DND-41 (cell line): ENCODE results near the gene KHDRBS2.

Experiments used
- ATAC-seq: fragments of 200-7000 bp; cut with Tn5 transposase; 3 replicates; pipeline ENCODE4 v1.9.1; 2021; ENCODE audit warnings: low read depth; ENCODE audit not compliant: insufficient read depth
- DNase-seq: peaks from one replicate; pipeline ENCODE4 v3.0.0-alpha.2; 2020
- H2AFZ ChIP-seq: 2 replicates; pipeline ENCODE4 v1.6.0; 2012; ENCODE audit warnings: low read depth, low read length
- H3K27ac ChIP-seq: 2 replicates; pipeline ENCODE4 v1.5.1; 2012; ENCODE audit warnings: low read length, inconsistent platforms
- H3K27me3 ChIP-seq: fragments of 200-600 bp; sonication (generic); 2 replicates; pipeline ENCODE4 v1.6.0; 2012; ENCODE audit warnings: low read length, mild to moderate bottlenecking, inconsistent platforms; ENCODE audit not compliant: insufficient read depth, poor library complexity
- H3K36me3 ChIP-seq: 2 replicates; pipeline ENCODE4 v1.5.1; 2012; ENCODE audit warnings: low read length, inconsistent platforms; ENCODE audit not compliant: insufficient read depth
- H3K4me1 ChIP-seq: 2 replicates; pipeline ENCODE4 v1.5.1; 2012; ENCODE audit warnings: mild to moderate bottlenecking, low read length; ENCODE audit not compliant: insufficient read depth
- H3K4me2 ChIP-seq: 2 replicates; pipeline ENCODE4 v1.6.0; 2012; ENCODE audit warnings: mild to moderate bottlenecking, moderate library complexity, low read length, inconsistent platforms; ENCODE audit not compliant: insufficient read depth
- H3K4me3 ChIP-seq, 2 experiments: fragments of 200-600 bp in 1 of 2; shearing (Covaris generic) in 1 of 2; 2 replicates each; pipeline ENCODE4 v1.5.1; 2012 to 2016; ENCODE audit warnings: inconsistent platforms in 2 of 2, low read length in 2 of 2, mild to moderate bottlenecking in 2 of 2, low read depth in 1 of 2, moderate library complexity in 1 of 2
- H3K79me2 ChIP-seq: 2 replicates; pipeline ENCODE4 v1.6.0; 2012; ENCODE audit warnings: low read length, inconsistent platforms; ENCODE audit not compliant: insufficient read depth
- H3K9ac ChIP-seq: 2 replicates; pipeline ENCODE4 v1.6.0; 2012; ENCODE audit warnings: low read depth, mild to moderate bottlenecking, inconsistent platforms, low read length, moderate library complexity
- H3K9me3 ChIP-seq: 2 replicates; pipeline ENCODE4 v1.5.1; 2012; ENCODE audit warnings: low read length, moderate library complexity, mild to moderate bottlenecking, inconsistent platforms; ENCODE audit not compliant: insufficient read depth, severe bottlenecking
- H4K20me1 ChIP-seq: 2 replicates; pipeline ENCODE4 v1.6.0; 2012; ENCODE audit warnings: low read length; ENCODE audit not compliant: insufficient read depth
- EZH2 ChIP-seq: IDR thresholded peaks from 3 replicates; pipeline ENCODE4 v1.6.1; 2012; ENCODE audit warnings: borderline replicate concordance, low read depth, mild to moderate bottlenecking, moderate library complexity, low read length, inconsistent platforms; ENCODE audit not compliant: severe bottlenecking
- TF ChIP-seq, protein P1 (sequence below): IDR thresholded peaks from 2 replicates; pipeline ENCODE4 v1.5.1; 2012; ENCODE audit warnings: borderline replicate concordance, low read length, moderate library complexity, mild to moderate bottlenecking; ENCODE audit not compliant: poor library complexity, severe bottlenecking; ENCODE audit errors: extremely low read depth

Gene KHDRBS2

DNA sequence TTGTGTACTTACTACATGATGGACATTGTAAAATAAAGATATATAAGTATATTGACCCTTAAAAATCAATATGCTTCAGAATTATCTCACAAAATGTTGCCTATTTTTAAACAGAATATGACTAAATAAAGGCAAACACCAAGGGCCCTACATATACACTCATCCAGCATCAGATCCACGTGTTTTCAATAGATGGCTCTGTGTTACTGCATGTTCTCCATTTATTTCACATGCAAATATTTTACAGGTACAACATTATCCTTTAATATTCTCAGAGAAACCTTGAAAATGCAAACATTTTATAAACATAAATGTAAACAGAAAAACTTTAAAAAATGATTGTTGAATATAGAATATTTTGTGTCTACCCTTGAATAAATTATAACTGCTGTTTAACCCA, 2.9 kb upstream of the KHDRBS2 start:
- H3K9ac ChIP-seq, result no peak overlapping the region
- no peak overlapping the region for H3K27ac ChIP-seq
- peaks cover 5% of the 10 kb centered on the region for H3K9me3 ChIP-seq
- TF ChIP-seq, protein P1, sequence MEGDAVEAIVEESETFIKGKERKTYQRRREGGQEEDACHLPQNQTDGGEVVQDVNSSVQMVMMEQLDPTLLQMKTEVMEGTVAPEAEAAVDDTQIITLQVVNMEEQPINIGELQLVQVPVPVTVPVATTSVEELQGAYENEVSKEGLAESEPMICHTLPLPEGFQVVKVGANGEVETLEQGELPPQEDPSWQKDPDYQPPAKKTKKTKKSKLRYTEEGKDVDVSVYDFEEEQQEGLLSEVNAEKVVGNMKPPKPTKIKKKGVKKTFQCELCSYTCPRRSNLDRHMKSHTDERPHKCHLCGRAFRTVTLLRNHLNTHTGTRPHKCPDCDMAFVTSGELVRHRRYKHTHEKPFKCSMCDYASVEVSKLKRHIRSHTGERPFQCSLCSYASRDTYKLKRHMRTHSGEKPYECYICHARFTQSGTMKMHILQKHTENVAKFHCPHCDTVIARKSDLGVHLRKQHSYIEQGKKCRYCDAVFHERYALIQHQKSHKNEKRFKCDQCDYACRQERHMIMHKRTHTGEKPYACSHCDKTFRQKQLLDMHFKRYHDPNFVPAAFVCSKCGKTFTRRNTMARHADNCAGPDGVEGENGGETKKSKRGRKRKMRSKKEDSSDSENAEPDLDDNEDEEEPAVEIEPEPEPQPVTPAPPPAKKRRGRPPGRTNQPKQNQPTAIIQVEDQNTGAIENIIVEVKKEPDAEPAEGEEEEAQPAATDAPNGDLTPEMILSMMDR, result no peak
- no peak for TF ChIP-seq EZH2
- no peak for ATAC-seq
- no peak overlapping the region for H3K4me3 ChIP-seq
- H4K20me1 ChIP-seq, result no peaks in the 10 kb centered on the region
- no peaks in the 10 kb centered on the region for H3K36me3 ChIP-seq
- no peak overlapping the region for H2AFZ ChIP-seq
- H3K79me2 ChIP-seq, result no peaks in the 10 kb centered on the region
- no peak overlapping the region for H3K4me2 ChIP-seq
- H3K4me1 ChIP-seq, result no peaks in the 10 kb centered on the region
- H3K27me3 ChIP-seq, result no peaks in the 10 kb centered on the region
- no peak for DNase-seq

DNA sequence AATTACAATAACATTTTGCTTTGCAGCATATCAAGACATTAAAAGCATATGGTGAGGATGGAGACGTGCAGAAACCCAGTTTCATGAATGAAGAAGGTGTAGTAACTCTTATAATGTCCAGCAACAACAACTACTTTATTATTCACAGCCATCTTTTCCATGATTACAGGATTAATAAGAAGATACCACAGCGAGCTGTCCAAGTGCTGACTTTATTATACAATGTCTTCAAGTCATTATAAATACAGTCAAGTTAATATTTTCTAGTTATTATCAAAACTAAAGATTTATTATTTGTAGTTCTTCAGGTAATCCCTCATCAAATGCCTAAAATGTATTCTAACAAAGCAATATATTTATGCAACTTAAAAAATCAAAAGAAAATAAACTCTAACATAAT, 2.5 kb upstream of the KHDRBS2 start:
- ATAC-seq (no peak), DNase-seq (no peak)
- Histone ChIP-seq H3K4me3 (no peak overlapping the region), H3K27me3 (no peaks in the 10 kb centered on the region), H3K9ac (no peak overlapping the region), H4K20me1 (no peaks in the 10 kb centered on the region), H3K4me1 (no peaks in the 10 kb centered on the region), H3K36me3 (no peaks in the 10 kb centered on the region), H2AFZ (no peak overlapping the region), H3K79me2 (no peaks in the 10 kb centered on the region), H3K9me3 (peaks cover 5% of the 10 kb centered on the region), H3K27ac (no peak overlapping the region), H3K4me2 (no peak overlapping the region)
- no peak for TF ChIP-seq EZH2
- TF ChIP-seq, protein P1, result no peak

DNA sequence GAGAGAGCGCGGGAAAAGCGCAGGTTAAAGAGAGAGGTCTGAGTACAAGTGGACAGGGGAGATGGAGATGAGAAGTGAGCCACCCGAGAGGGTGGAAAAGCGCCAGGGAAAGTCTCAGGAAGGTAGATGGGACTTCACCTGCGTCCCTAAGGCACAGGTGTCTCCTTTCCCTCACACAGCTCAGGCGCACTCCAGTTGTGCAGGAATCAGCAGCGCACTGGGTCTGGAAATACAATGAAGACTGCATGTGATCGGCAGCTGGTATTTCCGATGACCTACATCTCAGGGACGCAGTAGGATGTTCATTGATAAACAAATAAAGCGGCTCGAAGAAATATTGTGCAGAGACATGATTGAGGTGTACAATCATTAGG, 432 bp upstream of the KHDRBS2 start:
- Histone ChIP-seq H3K27ac (no peak overlapping the region), H3K9ac (no peak overlapping the region), H4K20me1 (no peaks in the 10 kb centered on the region), H3K27me3 (no peaks in the 10 kb centered on the region), H3K4me2 (no peak overlapping the region), H3K79me2 (no peaks in the 10 kb centered on the region), H3K36me3 (no peaks in the 10 kb centered on the region), H3K9me3 (peaks cover 5% of the 10 kb centered on the region), H3K4me3 (no peak overlapping the region), H2AFZ (no peak overlapping the region), H3K4me1 (no peaks in the 10 kb centered on the region)
- DNase-seq (no peak), ATAC-seq (no peak)
- TF ChIP-seq, protein P1, result no peak

DNA sequence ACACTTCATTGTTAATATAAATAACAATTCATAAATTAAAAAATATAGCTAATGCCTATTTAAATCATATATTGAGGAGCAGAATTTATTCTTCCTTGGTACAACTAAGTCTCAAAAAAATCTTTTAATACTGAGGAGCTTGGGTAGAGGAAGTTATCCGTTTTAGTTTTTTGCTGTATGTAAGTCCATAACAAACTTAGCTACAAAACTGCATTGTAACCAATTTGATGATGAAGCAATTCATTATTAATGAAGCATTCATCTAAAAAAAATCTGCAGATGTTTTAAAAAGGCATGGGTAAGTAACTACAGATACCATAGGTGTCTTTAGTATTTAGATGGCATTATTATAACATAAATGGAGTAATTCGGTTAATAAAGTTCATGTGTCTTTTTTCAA, 1.3 kb downstream of the KHDRBS2 start:
- no peak overlapping the region for H3K4me2 ChIP-seq
- no peaks in the 10 kb centered on the region for H3K4me1 ChIP-seq
- no peak for DNase-seq
- ATAC-seq, result no peak
- no peaks in the 10 kb centered on the region for H3K79me2 ChIP-seq
- no peaks in the 10 kb centered on the region for H3K36me3 ChIP-seq
- H4K20me1 ChIP-seq, result no peaks in the 10 kb centered on the region
- H3K27me3 ChIP-seq, result no peaks in the 10 kb centered on the region
- no peak overlapping the region for H3K9ac ChIP-seq
- TF ChIP-seq EZH2, result no peak
- TF ChIP-seq, protein P1, result no peak
- peaks cover 5% of the 10 kb centered on the region for H3K9me3 ChIP-seq
- no peak overlapping the region for H3K27ac ChIP-seq
- no peak overlapping the region for H2AFZ ChIP-seq
- no peak overlapping the region for H3K4me3 ChIP-seq
